HG03060 (cell line): ENCODE results near the gene DHX40.
"Not testable (repeated sequence)": the region's sequence is repeated elsewhere in the genome, so short reads cannot be mapped to it uniquely, and the experiment has no call there.

Experiments
- ATAC-seq: cut with Tn5 transposase; IDR thresholded peaks from one replicate; pipeline ENCODE4 v1.9.1; 2021; ENCODE audit warnings: low read depth, moderate number of reproducible peaks; ENCODE audit not compliant: unreplicated experiment

Gene DHX40

DNA sequence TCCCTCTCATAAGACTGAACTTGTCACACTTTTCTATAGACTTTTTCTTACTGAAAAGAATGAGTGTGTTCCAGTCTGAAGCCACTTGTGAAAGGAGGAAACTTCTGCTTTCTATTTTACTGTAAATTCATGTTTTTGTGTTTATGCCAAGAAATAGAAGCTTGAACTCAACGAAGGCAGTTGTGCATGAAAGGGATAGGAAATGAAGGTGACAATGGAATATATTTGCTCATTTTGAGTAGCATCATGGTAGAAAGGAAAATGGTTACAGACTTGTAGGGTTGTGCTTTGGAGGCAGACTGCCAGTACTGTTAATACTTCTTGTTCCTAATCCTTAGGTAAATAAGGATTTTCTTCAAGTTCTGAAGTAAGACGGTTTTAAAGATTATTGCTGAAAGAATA, 62.4 kb downstream of the DHX40 start:
- no peak for ATAC-seq

DNA sequence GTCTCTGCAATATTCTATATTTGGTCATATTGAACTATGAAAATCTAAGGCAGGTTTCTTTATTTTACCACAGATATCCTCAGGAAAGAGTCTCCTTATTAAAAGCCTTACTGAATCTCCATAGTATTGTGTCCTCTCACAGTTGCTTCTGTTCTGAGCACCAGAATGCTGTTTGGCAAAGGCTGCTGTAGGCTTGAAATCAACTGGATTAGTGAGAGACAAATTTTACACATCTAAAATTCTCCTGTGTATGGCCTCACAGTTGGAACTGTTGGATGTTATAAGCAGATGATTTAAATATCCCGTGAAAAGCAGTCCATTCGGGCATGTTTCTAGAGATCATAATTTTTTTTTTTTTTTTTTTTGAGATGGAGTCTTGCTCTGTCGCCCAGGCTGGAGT, 63.8 kb downstream of the DHX40 start:
- no peak for ATAC-seq

DNA sequence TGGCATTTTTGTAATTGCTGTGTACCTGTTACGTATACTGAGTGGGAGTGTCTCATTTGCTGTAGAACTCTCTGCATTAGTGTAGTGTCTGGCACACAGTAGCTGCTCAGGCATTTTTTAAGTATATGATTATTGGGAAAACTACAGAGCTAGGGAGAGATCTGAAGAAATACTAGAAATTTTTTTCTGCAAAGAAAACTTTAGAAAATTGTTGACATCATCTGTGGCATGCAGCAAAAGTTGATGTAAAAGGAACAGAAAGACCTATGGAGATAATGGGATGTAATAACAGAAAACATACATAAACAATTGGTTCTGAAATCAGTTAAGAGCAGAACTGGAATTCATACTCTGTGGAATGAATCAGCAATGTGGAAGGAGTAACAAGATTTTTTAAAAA, 65.9 kb downstream of the DHX40 start:
- ATAC-seq, result no peak

DNA sequence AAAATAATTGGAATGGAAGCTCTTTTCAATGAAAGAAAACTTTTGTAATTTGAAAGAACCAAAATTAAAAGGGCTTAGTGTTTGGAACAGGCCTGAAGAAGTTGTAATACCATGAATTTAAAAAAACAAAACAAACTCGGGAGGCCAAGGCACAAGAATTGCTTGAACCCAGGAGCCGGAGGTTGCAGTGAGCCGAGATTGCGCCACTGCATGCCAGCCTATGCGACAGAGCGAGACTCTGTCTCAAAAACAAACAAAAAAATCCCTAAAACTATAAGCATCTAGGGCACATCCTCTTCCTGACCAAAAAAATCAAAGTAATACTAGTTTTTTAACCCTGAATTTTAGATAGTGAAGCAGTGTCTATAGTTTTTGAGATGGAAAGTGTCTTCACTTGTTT, 67.0 kb downstream of the DHX40 start:
- no peak for ATAC-seq

DNA sequence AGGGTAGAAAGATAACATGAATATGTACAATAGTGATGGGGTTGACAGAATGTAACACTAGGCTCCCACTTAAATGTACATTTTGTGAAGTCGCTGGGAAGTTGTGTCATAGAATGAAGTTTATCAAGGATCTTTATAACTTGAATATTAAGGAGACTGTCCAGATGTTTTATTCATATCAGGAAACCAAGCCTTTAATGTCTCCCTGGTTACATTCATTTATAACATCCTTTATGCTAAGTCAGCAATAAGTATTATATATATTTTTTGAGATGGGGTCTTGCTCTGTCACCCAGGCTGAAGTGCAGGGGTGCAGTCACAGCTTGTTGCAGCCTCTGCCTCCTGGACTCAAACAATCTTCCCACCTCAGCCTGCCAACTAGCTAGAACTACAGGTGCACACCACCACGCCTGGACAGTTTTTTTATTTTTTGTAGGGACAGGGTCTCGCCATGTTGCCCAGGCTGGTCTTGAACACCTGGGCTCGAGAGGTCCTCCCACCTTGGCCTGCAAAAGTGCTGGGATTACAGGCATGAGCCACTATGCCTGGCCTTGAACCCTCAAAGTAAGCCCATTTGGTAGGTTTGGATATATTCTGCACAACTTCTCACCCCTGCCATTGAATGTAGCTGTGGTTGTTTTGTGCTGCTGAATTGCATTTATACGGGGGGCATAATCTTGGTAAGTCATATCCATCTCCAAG, 68.4 kb downstream of the DHX40 start:
- no peak for ATAC-seq

DNA sequence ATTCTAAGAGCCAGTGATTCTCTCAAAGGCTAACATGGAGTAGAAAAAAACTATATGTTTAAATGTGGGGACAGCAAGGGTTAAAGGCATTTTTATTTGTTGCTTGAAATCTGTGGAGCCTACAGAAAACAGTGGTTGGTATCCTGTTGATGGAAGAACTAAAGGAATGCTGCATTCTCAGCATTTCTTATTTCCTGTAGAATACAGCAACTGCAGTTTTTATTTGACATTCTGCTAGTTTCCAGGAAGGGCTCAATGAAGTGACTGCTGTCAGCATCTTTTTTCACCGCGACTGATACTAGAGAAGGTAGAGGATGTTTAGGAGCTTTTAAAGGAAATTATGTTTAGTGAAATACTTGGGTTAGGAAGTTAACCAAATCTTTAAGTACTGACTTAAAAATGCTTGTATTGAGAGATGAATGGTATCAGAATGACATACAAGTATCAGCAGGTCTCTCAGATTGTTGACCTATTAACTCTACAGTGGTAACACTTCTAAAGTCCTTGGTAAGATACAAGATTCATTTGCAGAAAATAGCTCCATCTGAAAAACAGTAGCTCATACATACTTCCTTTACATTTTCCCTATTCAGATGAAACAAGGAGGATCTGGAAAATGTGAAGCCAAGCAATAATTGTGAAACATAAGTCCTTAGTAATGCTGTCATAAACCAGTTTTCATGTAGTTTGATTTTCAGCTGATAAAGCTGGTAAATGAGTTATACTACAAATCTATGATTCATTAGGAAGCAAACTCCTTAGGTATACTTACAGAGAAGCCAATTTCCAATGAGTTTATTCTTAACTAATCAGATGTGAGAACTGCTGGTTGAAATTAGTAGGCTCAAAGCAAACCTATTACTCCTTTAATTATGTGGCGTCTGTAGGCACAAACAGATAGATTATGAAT, 69.5 kb downstream of the DHX40 start:
- no peak for ATAC-seq

DNA sequence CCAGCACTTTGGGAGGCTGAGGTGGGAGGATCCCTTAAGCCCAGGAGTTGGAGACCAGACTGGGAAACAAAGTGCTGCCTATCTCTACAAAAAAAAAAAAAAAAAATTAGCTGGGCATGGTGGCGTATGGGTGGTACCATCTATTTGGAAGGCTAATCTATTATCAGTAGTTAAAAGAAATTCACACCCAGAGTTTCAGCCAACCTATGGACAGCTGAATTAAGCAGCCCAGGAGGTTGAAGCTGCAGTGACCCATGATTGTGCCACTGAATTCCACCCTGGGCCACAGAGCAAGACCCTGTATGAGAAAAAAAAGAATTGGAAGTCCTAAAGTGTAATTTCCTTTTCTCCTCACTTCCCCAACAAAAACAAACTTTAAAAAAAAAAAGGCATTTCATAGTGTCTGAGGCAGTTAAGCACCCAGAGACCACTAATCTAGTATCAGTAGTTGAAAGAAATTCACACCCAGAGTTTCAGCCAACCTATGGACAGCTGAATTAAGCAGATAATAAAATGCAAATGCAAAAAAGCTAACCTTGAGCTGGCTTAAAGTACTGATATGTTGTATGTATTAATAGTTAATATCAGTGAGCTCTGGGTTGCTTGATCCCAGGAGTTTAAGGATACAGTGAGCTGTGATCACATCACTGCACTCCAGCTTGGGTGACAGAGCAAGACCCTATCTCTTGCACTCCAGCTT, 72.4 kb downstream of the DHX40 start:
- ATAC-seq, result no peak

DNA sequence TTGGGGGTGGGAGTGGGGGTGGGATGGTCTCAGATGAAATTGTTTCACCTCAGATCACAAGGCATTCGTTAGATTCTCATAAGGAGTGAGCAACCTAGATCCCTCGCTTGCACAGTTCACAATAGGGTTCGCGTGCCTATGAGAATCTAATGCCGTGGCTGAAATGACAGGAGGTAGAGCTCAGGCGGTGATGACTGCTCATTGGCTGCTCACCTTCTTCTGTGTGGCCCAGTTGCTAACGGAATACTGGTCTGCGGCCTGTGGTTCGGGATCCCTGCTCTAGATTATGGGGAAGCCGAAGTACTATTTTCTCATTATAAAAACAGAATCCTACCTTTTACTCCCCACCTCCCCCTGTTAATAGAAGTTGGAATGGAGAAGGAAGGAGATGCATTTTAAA, 73.1 kb downstream of the DHX40 start:
- no peak for ATAC-seq

DNA sequence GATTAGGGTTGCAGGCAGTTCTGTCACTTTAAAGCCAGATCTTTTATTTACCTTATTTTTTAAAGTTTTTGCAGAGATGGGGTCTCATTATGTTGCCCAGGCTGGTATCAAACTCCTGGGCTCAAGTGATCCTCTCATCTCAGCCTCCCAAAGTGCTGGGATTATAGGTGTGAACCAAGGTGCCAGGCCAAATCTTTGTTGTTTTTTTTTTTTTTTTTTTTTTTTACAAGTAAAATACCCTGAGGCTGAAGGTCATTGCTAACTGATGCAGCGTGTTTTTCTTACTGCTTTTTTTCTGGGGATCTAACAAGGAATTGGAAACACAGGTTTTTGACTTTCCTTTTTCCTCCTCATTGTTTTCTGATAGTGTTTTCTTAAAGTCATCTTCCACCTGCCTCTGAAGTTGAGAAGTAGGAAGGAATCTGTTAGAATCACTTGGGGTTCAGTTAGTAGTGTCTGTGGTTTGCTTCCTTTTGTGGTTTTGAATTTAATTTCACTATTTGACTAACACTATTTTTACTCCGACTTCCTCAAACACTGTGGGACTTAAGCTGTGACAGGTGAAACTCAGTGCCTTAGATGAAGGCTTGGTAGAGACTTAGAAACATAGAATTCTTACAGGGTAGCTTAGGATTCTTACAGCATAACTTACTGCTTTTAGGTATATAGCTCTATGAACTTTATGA, 76.5 kb downstream of the DHX40 start:
- ATAC-seq, result peak; percentile 69

DNA sequence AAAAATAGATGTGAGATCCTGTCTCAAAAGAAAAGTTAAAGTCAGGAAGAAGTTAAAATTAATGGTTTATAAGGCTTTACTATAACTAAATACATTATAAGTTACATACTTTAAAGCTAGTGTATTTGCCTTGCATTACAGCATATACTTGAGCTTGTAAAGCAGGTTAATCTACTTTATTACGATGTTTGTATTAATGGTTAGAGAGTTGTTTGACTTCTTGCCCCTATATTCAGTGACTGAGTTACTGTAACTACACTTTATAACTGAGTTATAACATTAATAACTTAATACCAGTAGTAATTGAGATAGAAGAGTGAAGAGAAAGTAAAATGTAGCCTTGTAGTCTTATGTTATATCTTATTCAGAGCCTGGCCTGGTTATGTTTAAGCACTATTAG, 77.2 kb downstream of the DHX40 start:
- ATAC-seq, result no peak

DNA sequence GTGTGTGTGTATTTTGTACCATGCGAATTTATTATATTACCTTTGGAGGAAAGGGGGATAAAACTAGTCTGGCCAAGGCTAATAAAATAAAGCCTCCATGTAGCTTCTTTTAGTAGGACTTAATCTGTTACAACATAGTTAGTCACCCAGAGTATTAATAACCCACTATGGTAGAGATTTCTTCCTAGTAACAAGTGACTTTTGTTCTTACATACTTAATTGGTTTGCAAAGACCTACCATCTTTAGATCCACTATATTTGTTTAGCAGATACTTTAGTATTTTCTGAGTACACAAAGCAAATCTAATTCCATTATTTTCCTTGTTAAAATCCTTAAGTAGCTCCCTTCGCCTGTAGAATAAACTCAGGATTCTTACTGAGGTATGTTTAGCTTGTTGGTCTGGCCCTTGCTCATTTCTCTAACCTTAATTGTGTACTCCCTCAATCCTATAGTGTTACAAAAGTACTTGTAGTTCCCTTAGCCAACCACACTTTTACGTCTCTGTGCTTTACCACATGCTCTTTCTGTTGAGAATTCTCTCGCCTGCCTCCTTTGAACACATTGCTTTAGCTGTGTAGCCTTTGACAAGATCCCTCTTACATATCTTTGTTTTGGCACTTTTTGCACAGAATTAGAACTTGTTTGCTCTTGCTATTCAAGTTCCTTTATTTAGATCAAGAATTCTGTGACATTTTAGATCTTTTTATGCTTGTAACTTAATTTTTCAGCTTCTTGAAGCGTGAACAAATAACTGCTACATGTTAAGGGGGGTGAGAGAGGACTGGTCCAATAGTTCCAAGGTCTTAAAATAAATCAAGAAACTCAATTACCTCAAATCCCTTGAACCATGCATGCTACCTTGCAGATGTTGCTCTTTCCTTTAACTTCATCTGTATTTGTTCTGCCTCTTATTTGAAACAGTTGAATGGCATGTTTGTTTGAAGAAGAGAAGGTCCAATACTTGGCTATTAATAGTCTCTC, 78.0 kb downstream of the DHX40 start:
- no peak for ATAC-seq

DNA sequence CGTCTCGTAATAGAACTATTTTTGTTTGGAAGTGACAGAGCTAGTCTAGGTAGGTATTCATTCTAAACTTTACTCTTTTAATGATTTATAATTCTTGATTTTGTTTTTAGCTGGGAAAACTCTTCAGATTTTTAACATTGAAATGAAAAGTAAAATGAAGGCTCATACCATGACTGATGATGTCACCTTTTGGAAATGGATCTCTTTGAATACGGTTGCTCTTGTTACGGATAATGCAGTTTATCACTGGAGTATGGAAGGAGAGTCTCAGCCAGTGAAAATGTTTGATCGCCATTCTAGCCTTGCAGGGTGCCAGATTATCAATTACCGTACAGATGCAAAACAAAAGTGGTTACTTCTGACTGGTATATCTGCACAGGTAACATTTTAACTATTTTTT, 81.9 kb downstream of the DHX40 start:
- ATAC-seq, result no peak

DNA sequence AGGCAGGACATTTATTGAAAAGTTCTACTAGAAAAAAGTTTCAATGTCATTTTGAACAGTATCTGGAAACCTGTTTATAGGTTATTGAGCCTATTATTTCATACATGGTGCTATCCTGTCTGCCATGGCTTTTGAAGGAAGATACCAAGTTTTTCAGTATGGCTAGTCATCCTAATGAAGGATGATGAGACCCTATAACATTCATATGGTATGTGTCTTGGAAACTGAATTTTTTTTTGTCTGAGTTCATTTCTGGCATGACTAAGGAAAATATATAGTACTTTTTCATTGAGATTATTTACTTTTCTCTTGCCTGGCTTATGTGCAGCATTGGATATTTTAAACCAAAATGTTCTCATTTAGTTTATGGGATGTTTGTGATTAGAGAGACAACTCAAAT, 84.5 kb downstream of the DHX40 start:
- ATAC-seq, result no peak

DNA sequence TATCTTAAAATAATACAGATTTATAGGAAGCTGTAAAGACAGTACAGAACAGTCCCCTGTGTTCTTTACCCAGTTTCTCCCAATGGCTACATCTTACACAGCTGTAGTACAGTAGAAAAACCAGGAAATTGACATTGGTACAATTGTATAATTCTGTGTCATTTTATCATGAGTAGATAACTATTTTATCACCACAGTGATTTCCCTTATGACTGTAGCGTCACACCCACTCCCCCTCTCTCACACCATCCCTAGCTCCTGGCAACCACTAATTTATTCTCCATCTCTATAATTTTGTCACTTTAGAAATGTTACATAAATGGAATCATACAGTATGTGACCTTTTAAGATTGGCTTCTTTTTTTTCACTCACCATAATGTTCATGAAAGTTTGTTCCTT, 85.2 kb downstream of the DHX40 start:
- no peak for ATAC-seq

DNA sequence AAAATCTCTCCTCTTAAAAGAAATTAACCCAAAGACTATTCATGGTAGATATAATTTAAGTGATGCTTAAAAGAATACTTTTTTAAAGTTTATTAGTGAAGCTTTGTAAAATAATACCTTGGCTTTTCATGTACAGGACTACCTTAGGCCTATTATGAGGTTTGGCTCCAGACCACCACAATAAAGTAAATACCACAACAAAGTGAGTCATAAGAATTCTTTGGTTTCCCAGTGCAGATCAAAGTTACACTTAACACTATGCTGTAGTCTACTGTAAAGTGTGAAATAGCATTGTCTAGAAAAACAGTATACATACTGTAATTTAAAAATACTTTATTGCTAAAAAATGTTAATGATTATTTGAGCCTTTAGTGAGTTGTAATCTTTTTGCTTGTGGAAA, 85.9 kb downstream of the DHX40 start:
- ATAC-seq, result no peak

DNA sequence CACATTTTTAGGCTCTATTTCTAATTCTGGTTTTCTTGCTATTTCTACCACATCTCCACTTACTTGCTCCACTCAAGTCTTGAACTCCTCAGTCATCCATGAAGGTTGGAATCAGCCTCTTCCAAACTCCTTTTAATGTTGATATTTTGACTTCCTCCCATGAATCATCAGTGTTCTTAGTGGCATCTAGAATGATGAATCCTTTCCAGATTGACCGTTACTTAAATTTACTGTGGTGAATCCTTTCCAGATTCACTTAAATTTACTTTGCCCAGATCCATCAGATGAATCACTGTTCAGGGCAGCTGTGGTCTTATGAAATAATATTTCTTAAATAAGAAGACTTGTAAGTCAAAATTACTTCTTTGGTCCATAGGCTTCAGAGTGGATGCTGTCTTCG, 86.7 kb downstream of the DHX40 start:
- no peak for ATAC-seq

DNA sequence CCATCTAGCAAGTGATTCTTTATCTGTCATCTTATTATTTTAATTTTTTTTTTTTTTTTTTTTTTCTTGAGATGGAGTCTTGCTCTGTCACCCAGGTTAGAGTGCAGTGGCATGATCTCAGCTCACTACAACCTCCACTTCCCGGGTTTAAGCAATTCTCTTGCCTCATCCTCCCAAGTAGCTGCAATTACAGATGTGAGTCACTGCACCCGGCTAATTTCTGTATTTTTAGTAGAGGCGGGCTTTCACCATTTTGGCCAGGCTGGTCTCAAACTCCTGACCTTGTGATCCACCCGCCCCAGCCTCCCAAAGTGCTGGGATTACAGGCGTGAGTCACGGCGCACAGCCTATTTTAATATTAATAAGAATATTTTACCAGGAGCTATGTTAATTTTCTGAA, 91.2 kb downstream of the DHX40 start:
- not testable (repeated sequence) for ATAC-seq
